UCSD-AML1 (cell line): Measurements from ENCODE around the gene SSH3.

Experiments used
- DNase-seq: peaks from one replicate; lab custom pipeline; 2025; ENCODE audit not compliant: unreplicated experiment; lab: John Stamatoyannopoulos, UW

SSH3 gene

DNA sequence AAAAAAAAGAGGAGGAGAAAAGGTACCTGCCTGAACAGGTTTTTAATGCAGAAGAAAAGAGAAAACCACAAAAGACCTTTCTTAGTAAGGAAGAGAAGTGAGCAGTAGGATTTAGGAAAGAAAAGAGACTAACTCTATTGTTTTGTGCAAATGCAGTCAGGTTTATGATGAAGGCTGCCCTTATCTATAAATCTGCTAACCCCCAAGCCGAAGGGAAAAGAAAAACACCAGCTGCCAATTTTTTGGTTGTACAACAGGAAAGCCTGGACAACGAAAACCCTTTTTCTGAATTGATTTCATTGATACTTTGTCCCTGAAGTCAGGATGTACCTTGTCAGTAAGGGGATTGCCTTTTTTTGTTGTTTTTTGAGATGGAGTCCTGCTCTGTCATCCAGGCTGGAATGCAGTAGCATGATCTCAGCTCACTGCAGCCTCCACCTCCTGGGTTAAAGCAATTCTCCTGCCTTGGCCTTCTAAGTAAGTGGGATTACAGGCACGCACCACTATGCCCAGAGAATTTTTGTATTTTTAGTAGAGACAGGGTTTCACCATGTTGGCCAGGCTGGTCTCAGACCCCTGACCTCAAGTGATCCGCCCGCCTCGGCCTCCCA lies 28.9 kb downstream of the SSH3 start:
- no peak for DNase-seq

DNA sequence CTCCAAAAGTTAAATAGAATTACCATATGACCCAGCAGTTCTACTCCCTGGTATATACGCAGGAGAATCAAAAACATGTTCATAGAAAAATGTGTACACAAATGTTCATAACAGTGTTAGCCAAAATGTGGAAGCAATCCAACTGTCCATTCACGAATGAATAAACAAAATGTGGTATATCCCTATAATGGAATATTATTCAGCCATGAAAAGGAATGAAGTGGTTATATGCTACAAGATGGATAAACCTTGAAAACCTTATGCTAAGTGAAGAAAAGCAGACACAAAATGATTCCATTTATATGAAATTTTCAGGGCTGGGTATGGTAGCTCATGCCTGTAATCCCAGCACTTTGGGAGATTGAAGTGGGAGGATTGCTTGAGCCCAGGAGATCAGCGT lies 33.9 kb downstream of the SSH3 start:
- DNase-seq = no peak

DNA sequence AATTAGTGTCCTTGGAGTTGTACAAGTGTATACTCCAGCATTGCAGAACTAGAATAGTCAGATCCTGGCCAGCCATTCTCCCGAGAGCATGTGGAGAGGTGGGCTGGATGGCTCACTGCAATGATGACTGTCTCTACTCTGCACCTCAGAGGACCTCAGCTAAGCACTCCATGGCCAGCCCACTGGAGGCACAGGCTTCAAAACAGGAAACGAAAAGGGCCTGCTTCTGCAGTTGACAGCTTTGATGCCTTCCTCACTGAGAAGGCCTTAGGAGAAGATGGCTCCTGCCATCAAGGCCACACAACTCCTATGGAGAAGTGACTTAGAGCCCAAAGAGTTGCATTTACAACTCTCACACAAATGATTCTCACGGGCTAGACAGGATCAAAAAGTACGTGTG lies 40.9 kb downstream of the SSH3 start:
- DNase-seq = peak; percentile 34

DNA sequence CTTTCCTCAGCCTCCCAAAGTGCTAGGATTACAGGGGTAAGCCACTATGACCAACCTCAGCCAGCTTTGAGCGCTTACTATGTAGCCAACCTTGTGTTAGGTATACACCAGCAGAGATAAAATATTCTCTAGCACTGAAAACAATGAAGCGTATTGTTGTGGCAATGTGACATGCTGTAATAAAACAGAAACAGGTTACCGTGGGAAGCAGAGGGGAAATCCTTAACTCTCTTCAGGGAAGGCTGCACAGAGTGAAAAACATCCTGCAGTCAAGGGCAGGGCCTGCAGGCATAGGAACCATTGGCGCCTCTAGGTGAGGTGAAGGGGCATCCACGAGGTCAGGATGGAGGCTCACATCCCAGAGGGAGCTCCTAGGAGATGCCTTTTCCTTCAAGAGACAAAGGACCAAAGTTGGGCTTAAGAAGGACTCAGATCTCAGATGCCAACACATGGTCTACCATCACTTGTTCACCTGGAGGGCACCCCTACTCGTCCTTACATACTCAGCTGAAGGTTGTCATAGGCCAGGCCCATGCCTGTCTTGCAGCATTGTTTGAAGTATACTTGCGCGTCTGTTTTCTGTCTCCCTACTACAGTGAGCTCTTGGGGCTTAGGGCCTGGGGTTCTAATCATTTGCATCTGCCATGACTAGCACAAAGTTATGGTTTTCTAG lies 42.1 kb downstream of the SSH3 start:
- no peak for DNase-seq

DNA sequence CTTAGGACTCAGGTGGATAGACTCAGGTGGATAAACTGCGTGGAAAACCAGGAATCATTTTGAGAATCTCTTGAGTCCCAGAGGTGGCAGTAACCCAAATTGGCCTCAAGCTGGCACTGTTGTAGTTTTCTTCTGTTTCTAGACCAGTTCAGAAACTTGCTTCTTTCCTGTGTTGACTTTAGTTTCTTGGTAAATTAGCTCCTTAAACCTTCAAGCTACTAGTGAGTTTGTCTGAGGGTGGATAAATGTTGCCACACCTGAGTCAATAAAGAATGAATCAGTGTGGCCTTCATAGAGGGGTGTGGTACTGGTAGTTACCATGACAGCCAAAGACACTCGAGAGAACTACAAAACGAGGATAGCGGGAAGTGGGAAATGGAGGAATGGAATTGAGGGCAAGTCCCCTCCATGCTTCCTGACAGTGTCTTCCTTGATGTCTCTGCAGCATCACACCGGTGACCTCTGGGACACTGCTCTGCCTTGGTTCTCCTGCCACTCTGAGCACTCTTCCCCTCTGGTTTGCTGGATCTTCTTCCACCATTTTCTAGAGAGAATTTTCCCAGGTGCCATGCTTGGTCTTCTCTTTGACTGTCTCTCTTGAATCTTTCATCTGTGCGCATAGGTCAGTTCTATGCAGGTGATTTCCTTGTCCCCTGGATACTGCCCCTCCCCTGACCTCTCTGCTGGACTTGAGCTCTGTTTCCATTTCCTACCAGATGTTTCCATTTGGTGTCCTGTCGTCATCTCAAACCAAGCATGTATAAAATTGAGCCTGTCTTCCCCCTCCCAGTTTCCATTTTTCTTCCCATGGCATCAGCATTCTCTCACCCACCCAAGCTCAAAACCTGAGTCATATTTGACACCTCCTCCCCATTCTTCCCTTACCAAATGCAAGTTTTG lies 42.8 kb downstream of the SSH3 start:
- DNase-seq = no peak

DNA sequence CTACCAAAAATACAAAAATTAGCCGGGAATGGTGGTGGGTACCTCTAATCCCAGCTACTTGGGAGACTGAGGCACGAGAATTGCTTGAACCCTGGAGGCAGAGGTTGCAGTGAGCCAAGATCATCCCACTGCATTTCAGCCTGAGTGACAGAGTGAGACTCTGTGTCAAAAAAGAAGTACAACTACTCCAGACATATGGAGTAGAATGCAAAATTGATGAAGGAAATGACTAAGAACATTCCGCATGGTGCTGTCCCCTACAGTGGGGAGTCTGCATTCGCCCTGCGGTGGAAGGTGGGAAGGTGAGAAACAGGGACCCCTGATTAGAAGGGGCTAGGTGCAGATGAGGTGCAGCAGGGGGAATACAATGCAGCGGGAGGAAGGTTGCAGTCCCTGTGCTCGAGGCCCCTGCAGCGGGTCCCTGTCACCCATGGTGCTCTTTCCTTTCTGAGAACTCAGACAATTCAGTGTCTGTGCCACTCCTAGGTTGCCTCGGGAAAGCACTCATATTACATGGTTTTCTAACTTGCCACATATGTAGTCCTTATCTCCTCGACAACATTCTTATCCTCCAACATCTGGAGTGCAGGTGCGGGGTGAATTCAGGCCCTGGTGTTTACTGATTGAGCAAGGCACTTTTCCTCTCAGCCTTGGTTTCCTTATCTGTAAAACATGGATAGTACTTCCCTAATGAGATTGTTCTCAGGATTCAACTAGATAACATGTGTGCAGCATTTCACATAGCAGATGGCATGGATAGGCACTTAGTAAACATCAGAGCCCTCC lies 44.8 kb downstream of the SSH3 start:
- DNase-seq = no peak

DNA sequence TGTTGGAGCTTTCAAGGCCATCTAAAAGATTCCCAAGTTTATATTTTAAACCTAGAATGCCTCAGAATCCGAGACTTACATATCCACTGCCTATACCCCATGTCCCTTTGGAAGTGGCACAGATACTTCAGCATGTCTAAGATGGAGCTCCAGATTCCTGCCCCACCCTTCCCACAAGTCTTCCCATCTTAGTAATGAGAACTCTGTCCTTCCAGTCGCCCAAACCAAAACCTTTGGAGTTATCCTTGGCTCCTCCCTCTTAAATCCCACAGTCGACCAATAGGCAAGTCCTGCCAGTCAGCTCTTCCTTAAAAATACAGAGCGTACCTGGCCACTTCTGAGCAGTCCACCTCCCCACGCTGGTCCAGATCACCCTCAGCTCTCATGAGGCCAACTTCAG lies 45.7 kb downstream of the SSH3 start:
- no peak for DNase-seq

DNA sequence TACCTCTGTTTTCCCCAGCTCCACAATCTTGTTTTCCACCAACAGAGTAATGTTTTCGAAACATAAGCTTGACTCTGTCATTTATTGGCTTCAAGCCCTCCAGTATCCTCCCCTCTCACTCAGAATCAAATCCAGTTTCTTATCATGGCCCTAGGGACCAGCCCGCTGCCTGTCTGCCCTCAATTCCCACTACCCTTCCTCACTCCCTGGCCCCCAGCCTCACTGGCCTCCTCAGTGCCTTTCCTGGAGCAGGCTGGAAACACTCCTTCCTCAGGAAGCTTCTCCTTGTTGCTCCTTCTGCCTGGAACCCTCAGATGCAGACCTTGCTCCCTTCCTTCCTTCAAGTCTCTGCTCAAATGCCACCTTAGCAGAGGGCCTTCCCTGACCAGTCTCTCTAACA lies 46.1 kb downstream of the SSH3 start:
- no peak for DNase-seq

DNA sequence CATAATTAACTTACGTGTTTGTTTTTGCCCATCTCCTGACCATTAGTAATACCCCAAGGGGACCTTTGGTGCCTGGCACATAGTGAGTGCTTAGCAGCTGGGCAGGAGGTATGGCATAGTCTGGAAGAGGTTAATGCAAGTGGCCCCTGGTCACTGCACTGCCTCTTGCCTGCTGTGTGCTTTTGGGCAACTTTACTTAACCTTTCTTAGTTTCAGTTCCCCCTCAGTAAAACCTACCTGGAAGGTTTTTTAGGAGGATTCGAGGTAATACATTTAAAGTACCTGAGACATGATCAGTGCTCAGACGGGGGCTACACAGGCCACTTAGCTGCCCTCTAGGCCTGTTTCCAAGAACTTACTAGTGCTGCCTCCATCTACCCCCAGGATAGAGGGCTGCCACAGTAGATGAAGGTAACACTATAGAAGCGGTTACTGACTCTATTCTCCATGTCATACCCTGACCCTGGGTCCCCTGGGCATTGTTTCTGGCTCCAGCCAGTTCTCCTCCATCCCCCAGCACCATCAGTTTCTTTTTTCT lies 46.7 kb downstream of the SSH3 start:
- no peak for DNase-seq

DNA sequence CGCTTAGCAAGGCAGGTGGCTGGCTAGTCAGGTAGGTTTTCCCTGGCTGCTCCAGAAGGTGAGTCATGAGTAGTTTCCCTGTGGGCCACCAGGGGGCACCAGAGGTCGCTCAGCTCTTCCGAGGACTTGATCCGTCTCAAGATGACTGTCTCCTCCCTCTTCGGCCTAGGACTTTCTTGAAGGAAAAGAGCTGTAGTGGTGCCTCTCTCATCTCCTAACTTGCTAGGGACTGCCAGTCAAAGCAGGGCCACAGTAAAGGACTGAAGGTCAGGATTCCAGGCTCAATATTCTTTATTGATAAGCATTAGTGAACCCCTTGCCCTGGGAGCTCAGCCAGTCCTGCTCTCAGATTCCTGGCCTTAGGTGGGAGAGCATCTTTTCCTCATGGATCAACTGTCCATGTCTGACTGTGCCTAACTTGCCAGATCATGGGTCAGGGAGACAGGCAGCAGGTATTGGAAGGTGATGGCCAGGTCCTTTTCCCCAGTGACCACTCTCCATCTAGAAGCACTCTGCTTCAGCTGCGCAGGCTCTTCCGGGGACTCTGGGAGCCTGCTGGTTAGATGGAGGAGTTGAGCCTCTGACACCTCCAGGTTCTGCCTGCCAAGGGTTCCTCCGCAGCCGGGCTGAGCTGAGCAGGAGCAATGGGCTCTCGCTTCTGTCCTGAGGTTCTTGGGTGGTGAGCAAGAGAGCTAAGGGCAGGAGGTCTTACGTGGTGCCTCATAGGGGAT lies 48.1 kb downstream of the SSH3 start:
- DNase-seq = peak; percentile 68

DNA sequence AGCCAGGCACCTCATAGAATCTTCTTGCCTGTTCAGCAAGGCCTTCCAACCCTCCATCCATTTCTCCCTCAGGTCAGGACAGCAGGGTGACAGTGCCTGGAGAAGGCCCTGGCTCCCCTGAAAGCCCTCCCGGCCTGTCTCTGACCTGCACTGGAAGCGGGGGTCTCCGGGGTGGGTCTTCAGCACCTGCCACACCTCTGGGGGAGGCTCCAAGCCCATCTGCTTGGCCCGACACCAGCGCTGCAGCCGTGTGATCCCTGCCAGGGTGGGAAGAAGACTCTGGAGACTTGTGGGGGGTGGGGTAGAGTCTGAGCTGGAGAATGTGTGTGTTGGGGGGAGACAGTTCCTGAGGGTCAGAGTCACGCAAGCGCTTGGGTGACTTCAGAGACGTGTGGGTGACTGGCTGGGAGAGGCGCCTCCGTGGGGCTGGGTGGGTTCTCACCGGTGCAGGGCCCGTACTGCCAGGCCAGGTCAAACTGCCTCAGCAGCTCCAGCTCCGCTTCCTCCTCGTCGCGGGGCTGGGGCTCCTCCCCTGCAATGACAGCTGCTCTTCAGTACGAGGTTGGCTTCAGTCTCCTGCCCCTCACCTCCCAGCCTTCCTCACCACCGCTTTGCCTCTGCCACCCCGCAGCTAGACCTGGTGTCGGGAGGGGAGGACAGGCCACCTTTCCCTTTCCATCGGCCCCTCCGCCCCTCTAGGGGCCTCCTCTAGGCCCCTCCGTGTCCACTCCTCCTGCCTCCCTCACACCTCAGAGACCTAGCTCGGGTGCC lies 49.4 kb downstream of the SSH3 start:
- peak; percentile 73 for DNase-seq

DNA sequence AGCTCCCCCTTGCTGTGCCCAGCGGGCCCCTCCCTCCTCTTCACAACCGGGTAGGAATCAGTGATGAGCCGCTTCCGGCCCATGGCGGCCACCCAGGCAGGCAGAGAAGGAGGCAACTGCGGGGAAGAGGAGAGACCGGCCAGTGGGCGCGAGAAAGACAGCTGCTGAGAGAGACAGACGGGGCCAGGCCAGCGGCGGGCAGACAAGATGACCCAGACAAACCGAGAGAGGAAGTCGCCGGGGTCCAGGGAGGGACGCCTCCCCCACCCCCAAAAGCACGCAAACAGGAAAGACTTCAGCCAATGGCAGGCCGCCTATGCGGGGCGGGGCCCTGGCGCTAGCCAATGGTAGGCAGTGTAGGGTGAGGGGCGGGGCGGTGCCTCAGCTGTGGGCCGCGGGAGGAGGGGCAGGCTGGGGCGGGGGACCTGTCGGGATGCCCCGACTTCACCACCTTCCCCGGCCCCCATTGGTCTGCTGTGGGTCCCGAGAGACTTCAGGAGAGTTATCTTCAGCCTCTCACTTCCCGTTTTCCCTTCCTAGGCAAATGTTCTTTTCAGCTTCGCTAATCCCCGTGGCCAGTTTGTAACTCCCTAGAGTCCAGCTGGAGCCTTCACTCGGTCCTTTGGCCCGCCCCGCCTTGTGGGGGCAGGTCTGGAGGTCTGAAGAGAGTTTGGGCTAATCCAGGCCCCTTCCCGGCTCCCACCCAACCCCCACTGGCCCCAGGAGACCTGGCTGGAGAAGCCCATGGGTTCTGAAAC lies 50.2 kb downstream of the SSH3 start, which contains the start of gene POLD4:
TSS of gene POLD4 (minus strand) at position 230 of the 758 bp plus-strand sequence. CDS start at position 83, 147 bp downstream.
- DNase-seq = peak; percentile 98

DNA sequence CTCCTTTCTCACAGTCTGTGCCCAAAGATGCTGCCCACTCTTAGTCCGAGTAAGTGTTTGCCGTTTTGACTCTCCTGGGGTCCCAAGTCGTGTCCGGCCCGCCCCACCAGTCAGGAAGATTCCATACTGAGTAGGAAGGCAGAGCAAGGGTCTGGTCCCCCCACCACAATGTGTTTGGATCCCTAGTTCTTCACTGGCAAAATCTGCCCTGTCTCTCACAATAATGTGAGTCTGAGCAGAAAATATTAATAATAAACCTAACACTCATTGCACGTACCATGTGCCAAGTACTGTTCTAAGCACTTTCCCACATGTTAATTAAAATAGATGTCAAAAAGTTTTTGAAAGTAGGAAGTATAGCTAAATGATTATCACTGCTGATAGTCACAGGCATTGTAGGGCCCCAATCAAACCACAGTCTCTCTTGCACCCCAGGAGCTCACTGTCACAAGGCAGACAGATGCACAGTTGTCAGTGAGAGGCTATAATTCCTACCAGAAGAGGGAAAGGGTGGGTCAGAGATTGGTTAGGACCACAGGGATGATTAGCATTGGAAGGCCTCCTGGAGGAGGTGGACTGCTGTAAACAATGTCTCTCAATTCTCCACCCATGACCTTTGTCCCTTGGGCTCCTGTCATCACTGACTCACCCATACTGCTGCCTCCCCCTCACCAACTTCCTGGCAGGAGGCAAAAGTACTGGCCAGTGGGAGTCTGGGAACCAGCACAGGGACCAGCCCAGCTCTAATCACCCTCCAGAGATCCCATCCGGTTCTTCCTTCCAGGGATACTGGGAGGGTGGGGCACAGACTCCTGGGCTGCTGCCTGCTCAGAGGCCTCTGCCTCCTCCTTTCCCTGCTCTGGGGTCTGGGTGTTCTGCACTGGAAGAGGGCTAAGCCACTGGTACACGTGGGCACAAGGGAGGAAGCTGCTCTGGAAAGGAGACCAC lies 51.0 kb downstream of the SSH3 start:
- peak; percentile 51 for DNase-seq

DNA sequence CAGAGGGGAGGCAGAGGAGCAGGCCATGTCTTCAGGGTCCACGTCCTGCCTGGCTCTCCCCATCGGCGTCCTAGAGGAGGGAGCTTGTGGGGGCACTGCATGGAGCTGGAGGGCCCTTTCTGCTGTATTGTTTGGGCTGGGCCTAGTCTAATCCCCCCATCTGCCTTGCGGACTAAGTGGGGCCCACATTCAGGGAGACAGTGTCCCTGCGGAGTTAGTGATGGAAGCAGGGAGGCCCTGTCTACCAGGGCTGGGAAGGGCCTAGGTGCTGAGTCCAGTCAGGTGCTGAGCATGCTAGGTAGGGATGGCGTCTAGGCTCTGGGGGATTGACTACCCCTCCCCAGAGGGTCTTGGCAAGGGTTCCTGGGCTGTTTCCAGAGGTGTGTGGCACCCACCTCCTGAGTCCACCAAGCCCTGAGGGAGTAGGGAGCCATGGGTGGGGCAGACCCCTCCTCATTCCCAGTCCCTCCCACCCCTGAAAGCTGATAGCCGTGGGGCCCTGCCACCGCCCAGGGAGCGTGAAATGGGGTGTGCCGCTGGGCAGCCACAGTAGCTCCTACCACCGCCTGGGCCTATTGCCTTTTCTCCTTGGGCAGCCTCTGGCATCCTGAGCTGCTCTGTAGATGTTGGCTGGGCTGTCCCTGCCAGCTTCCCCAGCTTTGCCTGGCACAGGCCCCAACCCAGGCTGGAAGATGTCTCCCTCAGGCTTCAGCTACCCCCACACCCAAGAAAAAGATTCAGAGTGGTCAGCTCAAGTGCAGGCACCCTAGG lies 51.9 kb downstream of the SSH3 start:
- DNase-seq = no peak

DNA sequence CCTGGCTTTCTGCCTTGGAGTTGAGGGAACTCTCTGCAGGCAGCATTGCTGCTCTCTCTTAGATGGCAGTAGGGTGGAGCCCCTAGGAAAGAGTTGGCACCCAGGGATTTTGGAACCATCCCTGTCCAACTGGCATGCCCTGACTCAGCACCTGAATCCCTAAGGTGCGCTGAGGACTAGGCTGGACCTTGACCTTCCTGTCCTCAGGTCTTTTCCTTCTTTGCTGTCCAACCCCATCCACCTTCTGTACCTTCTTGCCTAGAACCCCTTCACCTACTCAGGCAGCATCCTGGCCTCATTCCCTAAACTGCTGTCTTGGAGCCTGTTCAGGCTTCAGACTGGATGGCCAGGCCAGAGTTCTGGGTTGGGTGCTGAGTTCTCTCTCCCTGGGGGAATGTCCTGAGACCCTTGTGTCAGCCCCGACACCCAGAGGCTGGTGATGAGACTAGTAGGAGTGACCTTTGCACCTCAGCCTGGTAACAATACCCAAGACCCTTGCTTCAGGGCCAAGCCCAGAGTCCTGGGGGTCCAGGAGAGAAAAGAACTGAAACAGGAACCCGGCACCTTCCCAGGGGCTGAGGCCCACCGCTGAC lies 52.6 kb downstream of the SSH3 start:
- no peak for DNase-seq

DNA sequence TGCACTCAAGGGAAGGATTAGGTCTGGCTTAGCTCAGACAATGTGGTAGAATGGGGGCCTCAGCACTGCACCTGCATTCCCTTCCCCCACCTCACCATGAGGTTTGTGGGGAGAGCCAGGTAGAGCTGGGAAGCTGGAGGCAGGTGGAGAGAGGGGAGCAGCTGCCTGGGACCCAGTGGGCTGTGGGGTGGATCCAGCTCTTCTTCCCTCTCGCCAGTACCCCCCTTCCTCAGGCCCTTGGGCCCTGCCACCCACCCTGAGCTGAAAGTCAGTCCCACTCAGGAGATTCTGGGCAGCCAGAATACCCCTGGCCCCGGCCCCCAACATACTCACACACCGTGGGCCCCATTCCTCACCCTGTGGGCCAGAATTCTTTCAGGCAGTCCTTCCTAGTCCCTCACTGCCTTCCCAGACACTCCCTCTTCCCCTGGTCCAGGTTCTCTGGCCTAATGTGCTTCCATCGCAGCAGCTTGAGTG lies 53.1 kb downstream of the SSH3 start:
- no peak for DNase-seq
